ENCODE results near the gene ADGRE2.
"Not testable (repeated sequence)": the region's sequence is repeated elsewhere in the genome, so short reads cannot be mapped to it uniquely, and the experiment has no call there.

Gene ADGRE2

DNA sequence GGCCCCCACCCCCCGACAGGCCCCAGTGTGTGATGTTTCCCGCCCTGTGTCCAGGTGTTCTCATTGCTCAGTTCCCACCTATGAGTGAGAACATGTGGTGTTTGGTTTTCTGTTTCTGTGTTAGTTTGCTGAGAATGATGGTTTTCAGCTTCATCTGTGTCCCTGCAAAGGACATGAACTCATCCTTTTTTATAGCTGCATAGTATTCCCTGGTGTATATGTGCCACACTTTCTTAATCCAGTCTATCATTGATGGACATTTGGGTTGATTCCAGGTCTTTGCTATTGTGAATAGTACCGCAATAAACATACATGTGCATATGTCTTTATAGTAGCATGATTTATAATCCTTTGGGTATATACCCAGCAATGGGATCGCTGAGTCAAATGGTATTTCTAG lies 715 bp downstream of the ADGRE2 start:
- DNase-seq, result not testable (repeated sequence)

DNA sequence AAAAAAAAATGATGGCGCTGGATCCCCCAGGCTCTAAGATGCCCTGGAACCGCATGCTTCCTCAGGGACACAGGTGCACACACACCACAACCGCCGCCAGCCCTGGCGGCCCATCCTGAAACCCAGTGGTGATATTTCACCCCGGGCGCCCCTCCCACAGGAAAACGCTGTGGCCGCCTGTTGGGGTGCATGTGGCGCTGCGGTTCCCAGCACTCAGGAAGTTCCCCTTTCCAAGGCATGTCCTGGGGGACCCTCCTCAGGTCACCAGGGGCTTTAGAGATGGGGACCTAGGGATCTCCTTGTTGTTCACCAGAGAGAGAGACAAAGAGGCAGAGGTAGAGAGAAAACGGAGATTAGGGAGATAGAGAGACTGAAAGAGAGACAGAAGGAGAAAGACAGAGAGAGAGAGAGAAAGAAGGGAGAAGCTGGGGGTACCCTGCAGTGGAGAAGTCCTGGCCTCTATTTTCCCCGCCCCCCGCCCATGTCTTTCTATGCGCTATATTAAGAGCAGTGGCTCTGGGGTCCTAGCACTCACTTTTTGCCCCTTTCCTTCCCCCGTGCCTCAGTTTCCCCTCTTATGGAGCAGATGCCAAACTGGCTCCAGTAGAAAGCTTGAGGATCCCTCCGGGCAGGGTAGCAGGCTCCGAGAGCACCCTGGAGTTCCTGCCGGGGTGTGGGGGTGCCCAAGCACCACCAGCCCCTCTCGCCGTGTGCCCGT lies 2.3 kb downstream of the ADGRE2 start:
- no peak for DNase-seq

DNA sequence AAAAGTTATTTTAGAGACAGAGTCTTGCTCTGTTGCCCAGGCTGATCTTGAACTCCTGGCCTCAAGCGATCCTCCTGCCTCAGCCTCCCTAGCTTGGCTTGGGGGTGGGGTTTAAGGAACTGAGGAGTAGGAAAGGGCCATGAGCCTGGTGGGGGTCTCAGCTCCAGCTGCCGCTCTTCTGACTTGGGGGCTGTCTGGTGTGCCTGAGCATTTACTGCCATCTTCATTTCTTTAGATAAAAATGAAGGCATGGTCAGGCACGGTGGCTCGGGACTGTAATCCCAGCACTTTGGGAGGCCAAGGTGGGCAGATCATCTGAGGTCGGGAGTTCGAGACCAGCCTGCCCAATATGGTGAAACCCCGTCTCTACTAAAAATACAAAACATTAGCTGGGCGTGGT lies 3.0 kb downstream of the ADGRE2 start:
- not testable (repeated sequence) for DNase-seq

DNA sequence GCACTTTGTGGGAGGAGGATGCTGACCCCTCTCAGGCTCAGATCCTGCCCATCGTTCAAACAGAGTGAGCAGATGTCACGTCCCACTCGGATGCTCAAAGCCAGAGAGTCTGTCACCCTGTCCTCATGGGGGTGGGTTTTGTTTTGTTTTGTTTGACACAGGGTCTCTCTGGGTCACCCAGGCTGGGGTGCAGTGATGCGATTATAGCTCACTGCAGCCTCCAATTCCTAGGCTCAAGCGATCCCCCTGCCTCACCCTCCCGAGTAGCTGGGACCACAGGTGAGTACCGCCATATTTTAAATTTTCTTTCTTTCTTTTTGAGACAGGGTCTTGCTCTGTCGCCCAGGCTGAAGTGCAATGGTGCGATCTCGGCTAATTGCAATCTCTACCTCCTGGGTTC lies 4.0 kb downstream of the ADGRE2 start:
- DNase-seq, result no peak

DNA sequence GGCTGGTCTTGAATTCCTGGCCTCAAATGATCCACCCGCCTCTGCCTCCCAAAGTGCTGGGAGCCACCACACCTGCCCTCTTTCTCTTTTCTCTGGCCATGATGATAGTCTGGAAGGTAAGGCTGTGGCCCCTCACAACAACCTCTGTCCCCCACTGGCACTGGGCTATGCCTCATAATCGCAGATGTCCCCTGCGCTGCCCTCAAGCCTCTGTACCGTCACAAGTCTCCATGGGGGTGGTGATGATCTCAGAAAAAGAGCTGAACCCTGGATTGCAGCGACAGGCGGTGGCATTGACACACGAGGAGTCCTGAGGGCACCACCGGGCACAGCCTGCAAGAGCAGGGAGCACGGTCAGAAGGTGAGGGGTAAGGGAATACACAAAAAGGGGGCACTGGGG lies 4.6 kb downstream of the ADGRE2 start:
- DNase-seq, result not testable (repeated sequence)

DNA sequence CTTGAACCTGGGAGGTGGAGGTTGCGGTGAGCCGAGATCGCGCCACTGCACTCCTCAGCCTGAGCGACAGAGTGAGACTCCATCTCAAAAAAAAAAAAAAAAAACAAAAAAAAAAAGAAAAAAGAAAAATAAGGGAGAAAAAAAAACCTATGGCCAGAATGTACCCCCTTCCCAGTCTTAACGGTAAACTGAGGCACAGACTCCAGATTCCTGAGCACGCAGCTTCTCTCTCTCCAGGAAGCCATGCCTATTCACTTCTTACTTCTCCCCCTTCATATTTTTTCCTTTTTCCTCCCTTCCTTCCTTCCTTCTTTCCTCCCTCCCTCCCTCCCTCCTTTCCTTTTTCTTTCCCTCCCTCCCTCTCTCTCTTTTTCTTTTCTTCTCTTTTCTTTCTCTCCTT lies 5.4 kb downstream of the ADGRE2 start:
- no peak for DNase-seq

DNA sequence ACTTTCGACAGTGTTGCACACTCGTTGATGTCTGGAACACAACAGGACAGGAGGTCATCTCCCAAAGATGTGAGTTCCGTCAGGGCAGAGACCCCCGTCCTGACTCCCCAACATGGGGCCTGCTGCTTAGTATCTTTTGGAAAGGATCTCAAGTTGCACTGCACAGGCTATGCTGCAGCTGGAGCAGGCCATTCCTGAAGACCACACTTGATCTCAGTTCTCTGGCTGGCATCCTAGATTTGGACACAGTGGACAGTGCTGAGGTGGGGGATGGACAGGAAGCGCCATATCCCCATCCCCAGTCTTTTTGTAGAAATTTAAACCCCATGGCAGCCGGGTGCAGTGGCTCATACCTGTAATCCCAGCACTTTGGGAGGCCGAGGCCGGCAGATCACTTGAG lies 5.9 kb downstream of the ADGRE2 start:
- DNase-seq, result no peak

DNA sequence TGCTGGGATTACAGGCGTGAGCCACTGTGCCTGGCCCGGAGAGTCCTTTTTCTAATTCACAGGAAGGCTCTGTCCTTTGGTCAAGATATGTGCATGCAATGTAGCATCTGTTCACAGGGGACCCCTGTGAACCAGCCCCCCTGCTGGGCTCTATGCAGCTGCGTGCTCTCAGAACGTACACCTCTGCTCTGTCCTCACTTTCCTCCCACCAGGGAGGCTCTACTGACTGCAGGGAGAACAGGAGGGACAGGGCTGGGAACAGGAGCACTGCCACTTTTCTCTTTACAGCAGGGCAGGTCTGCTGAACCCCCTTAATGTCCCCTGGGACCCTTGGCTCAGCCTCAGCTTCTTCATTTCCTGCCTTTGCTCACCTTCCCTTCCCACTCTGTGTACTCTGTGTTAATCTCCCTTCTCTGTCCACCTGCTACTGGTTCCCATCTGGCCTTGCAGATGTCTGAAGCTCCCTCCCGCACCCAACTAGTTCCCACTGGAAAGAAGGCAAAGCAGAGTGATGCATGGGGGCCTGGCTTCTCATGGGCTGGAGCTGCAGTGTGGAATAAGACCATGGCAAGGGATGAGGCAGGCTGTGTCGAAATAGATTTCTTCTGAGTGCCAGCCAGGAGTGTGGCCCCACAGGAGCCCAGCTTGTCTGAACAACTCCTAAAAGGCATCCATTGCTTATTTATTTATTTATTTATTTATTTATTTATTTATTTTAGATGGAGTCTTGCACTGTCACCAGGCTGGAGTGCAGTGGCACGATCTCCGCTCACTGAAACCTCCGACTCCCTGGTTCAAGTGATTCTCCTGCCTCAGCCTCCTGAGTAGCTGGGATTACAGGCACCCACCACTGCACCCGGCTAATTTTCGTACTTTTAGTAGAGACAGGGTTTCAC lies 7.2 kb downstream of the ADGRE2 start:
- DNase-seq, result no peak

DNA sequence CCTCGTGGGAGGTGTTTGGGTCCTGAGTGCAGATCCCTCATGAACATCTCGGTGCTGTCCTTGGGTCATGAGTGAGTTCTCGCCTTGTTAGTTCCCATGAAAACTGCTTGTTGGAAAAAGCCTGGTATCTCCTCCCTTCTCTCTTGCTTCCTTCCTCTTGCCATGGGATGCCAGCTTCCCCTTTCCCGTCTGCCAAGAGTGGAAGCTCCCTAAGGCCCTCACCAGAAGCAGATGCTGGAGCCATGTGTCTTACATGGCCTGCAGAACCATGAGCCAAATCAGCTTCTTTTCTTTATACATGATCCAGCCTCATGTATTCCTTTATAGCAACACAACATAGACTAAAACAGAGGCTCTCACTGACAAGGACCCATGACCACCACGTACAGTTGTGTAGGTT lies 8.2 kb downstream of the ADGRE2 start:
- DNase-seq, result no peak

DNA sequence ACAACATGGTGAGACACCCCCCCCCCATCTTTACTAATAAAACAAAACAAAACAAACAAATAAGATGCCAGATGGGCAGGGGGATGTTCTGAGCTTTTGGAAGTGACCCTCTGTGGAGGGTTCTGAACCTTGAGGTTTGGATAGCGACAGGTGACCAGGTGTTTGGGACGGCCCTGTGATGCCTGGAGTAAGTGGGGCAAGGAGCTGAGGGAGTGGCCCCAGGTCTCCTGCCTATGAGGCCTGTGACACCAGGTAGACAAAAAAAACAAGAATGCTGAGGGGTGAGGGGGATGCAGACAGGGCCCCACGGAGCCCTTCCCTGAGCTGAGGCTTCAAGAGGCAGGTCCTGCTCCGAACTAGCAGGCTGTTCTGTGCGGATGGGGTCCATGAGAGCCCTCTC lies 9.2 kb downstream of the ADGRE2 start:
- no peak for DNase-seq

DNA sequence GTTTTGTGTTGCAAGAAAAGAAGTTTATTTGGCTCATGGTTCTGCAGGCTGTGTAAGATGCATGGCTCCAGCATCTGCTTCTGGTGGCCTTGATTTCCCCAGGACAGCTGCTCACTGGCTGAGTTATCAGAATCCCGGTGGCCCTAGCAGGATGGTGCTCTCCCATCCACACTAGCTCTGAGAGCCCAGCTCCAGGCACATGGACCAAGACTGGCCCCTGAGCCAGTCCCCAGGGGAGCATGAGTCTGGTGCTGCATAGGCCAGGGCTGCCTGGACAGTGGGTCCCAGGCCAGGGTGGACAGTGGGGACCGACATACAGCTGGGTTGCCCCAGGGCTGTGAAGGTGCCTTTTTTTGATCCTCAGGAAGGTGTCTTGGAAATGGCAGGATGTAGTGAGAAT lies 10.4 kb downstream of the ADGRE2 start:
- no peak for DNase-seq

DNA sequence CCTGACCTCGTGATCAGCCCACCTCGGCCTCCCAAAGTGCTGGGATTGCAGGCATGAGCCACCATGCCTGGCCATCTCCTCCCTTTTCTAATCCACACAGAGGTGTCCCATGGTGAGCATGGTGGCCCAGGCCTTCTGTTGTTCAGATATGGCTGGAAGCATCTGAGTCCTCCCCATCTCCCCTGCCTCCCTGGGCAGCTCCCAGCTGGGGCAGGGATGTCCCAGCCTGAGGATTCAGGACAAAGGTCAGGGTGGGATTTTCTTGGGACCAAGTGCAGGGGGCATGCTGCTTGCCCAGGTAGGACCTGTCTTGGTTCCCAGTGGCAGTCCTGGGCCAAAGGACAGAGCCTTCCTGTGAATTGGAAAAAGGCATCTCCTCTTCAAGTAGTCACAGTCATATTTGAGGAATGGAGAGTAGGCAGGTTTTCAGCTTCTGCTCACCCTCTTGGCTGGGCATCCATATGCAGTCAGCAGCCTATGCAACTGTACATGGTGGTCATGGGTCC lies 10.8 kb downstream of the ADGRE2 start:
- DNase-seq, result no peak

DNA sequence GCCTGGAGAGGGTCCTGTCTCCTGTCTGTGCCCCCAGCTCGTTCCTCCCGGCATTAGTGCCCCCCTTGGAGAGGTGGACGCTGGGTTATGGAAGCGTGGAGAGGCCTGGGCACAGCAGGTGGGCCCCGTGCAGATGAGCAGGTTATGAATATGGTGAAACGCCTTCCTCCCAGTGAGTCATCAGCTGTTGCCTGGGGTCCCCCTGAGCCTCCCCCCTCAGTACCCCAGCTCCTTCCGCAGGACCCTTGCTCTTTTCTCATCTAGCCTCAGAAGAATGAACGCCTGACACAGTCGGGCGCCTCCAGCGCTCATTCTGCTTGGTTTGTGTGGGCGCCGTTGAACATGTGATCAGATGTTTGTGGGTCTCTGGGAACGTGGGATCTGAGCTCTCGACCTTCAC lies 12.5 kb downstream of the ADGRE2 start:
- DNase-seq, result not testable (repeated sequence)

DNA sequence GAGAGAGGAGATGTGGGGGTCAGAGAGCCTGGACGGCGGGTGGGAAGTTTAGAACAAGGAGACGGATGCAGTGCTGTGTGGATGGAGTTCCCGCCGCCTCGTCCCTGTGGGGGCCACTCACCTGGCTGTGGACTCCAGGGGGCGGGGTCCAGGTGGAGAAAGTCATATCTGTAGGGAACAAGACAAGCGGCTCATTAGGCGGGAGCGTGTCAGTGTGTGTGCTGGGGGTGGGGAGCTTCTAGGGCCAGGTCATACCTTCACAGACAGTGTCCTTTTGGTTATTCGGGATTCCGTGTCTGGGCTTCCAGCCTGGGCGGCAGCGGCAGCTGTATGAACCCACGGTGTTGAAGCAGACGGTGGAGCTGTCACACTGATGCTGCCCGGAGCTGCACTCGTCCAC lies 13.0 kb downstream of the ADGRE2 start:
- DNase-seq, result not testable (repeated sequence)

DNA sequence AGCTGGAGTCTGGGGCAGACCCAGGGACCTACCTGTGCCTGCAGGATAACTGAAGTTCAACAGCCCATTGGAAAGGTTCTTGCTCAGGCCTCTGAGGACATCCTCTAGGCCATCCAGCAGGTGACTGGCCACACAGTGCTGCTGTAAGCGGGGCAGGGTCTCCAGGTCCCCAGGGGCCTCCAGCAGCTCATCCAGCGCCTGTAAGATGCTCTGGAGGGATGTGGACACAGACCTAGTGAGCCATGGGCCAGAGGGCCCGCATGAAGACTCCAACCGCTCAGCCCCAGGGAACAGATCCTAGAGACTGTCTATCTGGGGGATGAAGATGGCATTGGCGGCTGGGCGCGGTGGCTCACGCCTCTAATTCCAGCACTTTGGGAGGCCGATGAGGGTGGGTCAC lies 14.0 kb downstream of the ADGRE2 start:
- DNase-seq, result no peak

DNA sequence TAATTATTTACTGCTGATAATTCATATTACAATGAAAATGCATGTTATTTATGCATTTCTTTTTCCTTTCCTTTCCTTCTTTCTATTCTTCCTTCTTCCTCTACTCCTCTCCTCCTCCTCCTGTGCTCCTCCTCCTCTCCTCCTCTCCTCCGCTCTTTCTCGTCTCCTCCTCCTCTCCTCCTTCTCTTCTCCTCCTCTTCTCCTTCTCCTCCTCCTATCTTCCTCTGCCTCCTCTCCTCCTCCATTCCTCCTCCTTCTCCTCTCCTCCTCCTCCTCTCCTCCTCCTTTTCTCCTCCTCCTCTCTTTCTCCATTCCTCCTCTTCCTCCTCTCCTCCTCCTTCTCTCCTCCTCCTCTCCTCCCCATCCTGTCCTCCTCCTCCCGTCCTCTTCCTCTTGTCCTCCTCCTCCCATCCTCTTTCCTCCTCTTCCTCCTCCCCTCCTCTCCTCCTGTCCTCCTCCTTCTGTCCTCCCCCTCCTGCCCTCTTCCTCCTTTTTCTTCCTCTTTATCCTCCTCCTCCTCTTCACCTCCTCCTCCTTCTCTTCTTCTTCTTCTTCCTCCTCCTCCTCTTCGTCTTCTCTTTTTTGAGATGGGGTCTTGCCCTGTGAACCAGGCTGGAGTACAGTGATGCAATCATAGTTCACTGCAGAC lies 14.7 kb downstream of the ADGRE2 start:
- DNase-seq, result no peak

DNA sequence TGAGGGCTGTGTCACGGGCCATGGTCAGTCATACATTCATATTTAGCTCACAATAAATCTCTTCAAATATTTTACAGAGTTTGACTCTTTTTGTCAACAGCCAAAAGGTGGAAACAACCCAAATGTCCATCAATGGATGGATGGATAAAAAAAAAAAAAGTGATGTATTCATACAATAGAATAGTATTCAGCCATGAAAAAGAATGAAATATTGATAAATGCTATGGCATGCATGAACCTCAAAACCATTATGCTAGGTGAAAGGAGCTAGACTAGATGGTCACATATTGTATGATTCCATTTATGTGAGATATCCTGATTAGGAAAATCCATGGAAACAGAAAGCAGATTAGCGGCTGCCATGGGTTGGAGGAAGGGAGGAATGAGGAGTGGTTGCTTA lies 16.2 kb downstream of the ADGRE2 start:
- DNase-seq, result no peak

DNA sequence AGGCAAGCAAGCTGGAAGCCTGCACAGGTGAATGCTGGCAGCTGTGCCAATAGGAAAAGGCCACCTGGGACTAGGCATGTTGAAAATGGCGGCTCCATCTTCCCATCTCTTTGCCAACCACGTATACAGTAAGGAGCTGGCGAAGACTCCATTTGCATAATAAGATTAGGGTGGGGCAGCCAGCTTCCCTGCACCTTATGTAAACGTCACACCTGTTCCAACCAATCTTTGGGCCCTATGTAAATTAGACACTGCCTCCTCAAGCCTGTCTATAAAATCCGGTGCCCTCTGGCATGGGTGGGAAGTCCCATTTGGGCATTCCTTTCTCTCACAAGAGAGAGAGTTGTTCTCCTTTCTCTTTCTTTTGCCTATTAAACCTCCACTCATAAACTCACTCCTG lies 16.8 kb downstream of the ADGRE2 start:
- DNase-seq, result no peak

DNA sequence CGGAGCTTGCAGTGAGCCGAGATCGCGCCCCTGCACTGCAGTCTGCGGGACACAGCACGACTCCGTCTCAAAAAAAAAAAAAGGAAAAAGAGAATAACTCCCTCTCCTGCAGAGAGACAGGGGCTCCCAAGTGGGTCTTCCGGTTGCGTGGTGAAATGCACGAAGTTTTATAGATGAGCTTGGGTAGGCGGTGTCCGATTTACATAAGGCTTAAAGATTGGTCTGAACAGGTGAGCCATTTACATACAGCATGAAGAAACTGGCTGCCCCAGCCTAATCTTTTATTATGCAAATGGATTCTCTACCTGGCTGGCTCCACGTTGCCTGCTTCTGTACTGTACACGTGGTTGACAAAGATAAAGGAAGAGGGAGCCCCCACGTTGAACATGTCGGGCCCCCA lies 19.5 kb downstream of the ADGRE2 start:
- DNase-seq, result no peak

DNA sequence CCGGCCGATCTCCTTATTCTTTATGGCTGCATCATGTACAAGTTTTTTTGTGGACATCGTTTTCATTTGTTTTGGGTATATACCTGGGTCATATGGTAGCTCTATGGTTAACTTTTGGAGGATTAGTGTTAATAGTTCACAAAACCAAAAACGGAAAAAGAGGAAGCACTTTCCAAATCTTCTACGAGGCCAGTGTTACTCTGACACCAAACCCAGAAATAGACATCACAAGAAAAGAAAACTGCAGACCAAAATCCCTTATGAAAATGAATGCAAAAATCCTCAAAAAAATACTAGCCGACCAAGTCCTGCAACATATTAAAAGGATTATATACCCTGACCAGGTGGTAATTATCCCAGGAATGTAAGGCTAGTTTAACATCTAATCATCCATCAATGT lies 29.8 kb downstream of the ADGRE2 start:
- no peak for DNase-seq

DNA sequence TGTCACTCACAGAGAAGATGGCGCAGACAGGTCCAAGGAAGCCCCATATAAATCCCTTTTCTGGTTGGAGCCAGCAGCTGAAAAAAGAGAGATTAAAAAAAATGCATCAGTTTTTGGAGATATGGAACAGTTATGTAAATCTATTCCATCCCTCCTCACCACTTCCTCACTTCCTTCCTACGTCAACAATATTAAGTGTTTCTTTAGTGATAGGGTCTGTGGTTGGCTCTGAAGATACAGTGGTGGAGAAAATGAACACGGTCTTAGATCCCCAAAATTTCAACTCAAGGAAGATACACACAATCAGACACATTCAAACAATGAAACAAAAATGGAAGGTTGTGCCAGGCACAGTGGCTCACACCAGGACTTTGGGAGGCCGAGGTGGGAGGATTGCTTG lies 31.5 kb downstream of the ADGRE2 start:
- no peak for DNase-seq

DNA sequence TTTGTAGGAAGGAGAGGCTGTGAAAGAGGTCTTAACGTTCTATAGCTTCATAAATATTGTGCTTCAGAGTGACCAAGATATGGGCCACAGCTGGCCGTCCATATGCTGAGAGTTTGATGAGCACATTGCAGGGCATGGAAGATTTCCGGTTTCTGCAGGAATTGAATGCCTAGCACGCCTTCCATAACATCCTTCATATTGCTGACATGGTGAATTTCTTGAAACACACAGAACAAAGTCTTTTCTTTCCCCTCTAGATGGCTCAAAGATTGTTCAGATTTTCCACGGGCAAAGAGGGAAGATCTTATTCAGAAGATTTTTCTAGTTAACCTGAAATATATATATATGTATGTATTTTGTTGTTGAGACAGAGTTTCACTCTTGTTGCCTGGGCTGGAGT lies 42.4 kb downstream of the ADGRE2 start:
- DNase-seq, result no peak

DNA sequence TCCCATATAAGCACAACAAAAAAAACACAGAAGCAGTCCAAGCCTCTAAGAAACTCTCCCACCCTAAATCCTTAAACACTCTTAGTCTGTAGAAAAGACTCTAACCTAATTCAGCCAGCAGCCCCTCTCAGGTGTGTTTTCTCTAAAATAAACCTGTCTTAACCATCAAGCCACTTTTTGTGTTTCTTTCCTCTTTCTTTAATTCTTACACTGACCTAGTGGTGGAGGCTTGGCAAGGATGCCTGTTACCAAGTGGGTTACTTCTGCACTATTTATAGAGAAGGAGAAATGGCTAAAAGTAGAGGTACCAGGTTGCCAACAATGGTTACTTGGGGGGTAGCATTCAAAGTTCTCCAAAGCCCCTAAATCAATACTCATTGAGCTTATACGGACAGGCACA lies 44.8 kb downstream of the ADGRE2 start:
- DNase-seq, result no peak

DNA sequence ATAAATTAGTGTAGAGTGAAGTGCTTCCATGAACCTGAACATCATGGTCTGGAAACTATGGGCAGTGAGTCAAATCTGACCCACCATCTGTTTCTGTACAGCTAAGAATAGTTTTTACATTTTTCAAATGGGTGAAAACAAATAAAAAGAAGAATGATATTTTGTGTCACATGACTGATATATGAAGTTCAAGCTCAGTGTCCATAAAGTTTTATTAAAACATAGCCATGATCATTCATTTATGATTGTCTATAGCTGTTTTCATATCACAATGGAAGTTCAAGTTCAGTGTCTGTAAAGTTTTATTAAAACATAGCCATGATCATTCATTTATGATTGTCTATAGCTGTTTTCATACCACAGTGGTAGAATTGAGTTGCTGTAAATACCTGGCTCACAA lies 45.9 kb downstream of the ADGRE2 start:
- DNase-seq, result no peak
